GM12878 (cell line): ENCODE results near the gene MAGI1. TPM values are rescaled to one million over a fixed set of nuclear protein-coding genes. Genes with fewer than 3 reads are reported as not detected.

Experiments used
- ATAC-seq: fragments of 200-7000 bp; cut with Tn5 transposase; 3 replicates; pipeline ENCODE4 v1.9.1; 2020; ENCODE audit warnings: mild to moderate bottlenecking, moderate library complexity
- BruUV-seq: library from RNA; stranded (reverse); fragments of 400-500 nt; replicated peaks from 2 replicates; lab custom pipeline; 2021; lab: Mats Ljungman, UMichigan
- CTCF ChIA-PET: fragments of 300-600 bp; sonication (Branson Sonifier 250); formaldehyde crosslinking; extraction: SDS; loops from one replicate; lab custom pipeline; 2021; ENCODE audit warnings: inconsistent platforms; lab: Yijun Ruan, JAX
- POLR2A ChIA-PET: fragments of 350-600 bp; formaldehyde crosslinking; extraction: SDS; loops from one replicate; lab custom pipeline; 2021; ENCODE audit warnings: inconsistent platforms; lab: Charles Lee
- RAD21 ChIA-PET: fragments of 300-600 bp; sonication (Branson Sonifier 250); formaldehyde crosslinking; loops from one replicate; lab custom pipeline; 2023; ENCODE audit warnings: antibody characterized with exemption; ENCODE audit not compliant: unreplicated experiment; lab: Charles Lee
- SMC1A ChIA-PET: fragments of 300-600 bp; sonication (Branson Sonifier 250); formaldehyde crosslinking; loops from one replicate; lab custom pipeline; 2023; ENCODE audit not compliant: unreplicated experiment, uncharacterized antibody; lab: Charles Lee
- DNase-seq: peaks from one replicate; pipeline ENCODE4 v3.0.0-alpha.2; 2011; ENCODE audit warnings: low read depth, low spot score
- FAIRE-seq: peaks from 3 replicates; lab custom pipeline; 2011; peaks lifted over from hg19 to GRCh38; lab: Jason Lieb, UNC
- H2AFZ ChIP-seq: 2 replicates; pipeline ENCODE4 v1.6.0; 2011; ENCODE audit warnings: low read depth, low read length, control low read depth; ENCODE audit not compliant: control insufficient read depth
- H3K27ac ChIP-seq: 2 replicates; pipeline ENCODE4 v1.5.1; 2011; ENCODE audit warnings: control low read depth; ENCODE audit not compliant: control insufficient read depth, insufficient read depth
- H3K27me3 ChIP-seq, 2 experiments: replicated peaks in 1 of 2; 2 replicates each; pipeline versions ENCODE4 v1.6.0 to v1.6.1; 2011; ENCODE audit warnings: low read length in 1 of 2; ENCODE audit not compliant: control insufficient read depth in 2 of 2, insufficient read depth in 2 of 2
- H3K36me3 ChIP-seq, 2 experiments: 2 replicates each; pipeline ENCODE4 v1.5.1; 2011; ENCODE audit warnings: low read length in 1 of 2; ENCODE audit not compliant: control insufficient read depth in 2 of 2, insufficient read depth in 2 of 2
- H3K4me1 ChIP-seq: 2 replicates; pipeline ENCODE4 v1.6.1; 2011; ENCODE audit warnings: mild to moderate bottlenecking, low read length, moderate library complexity, mixed read lengths; ENCODE audit not compliant: control insufficient read depth, insufficient read depth
- H3K4me2 ChIP-seq: 2 replicates; pipeline ENCODE4 v1.6.0; 2011; ENCODE audit warnings: control low read depth; ENCODE audit not compliant: control insufficient read depth, insufficient read depth
- H3K4me3 ChIP-seq: fragments of 200-600 bp; sonication (generic); 2 replicates; pipeline ENCODE4 v1.5.1; 2016
- H3K79me2 ChIP-seq: 2 replicates; pipeline ENCODE4 v1.6.0; 2011; ENCODE audit warnings: low read length; ENCODE audit not compliant: control insufficient read depth, insufficient read depth
- H3K9ac ChIP-seq: 2 replicates; pipeline ENCODE4 v1.8.0; 2011; ENCODE audit warnings: low read length, control low read depth, mixed read lengths; ENCODE audit not compliant: control insufficient read depth, insufficient read depth
- H3K9me3 ChIP-seq: replicated peaks from 3 replicates; pipeline ENCODE4 v1.5.1; 2011; ENCODE audit warnings: mild to moderate bottlenecking, low read length; ENCODE audit not compliant: control insufficient read depth, insufficient read depth
- H4K20me1 ChIP-seq: 2 replicates; pipeline ENCODE4 v1.6.0; 2011; ENCODE audit not compliant: control insufficient read depth, insufficient read depth
- HSF1 ChIP-seq: fragments of 150-350 bp; IDR thresholded peaks from 2 replicates; pipeline ENCODE4 v1.6.1; 2014; ENCODE audit warnings: mild to moderate bottlenecking, low read depth, low read length
- LARP7 ChIP-seq: fragments of 450-650 bp; IDR thresholded peaks from 2 replicates; pipeline ENCODE4 v1.6.1; 2017; ENCODE audit warnings: mild to moderate bottlenecking
- PKNOX1 ChIP-seq: fragments of 450-650 bp; IDR thresholded peaks from 2 replicates; pipeline ENCODE4 v1.6.1; 2016; ENCODE audit warnings: mild to moderate bottlenecking
- USF2 ChIP-seq: IDR thresholded peaks from 2 replicates; pipeline ENCODE4 v1.6.1; 2011; ENCODE audit warnings: low read depth, low read length, improper control_type of control experiment, borderline replicate concordance
- ZBTB40 ChIP-seq: fragments of 450-650 bp; IDR thresholded peaks from 2 replicates; pipeline ENCODE4 v1.6.1; 2016; ENCODE audit warnings: mild to moderate bottlenecking, moderate library complexity, borderline replicate concordance
- WGBS: methylation state at CpG from one replicate; pipeline ENCODE4 v1.1.6; 2016; ENCODE audit warnings: low lambda C conversion rate; ENCODE audit not compliant: insufficient replicate concordance, insufficient coverage; ENCODE audit errors: missing lambda C conversion rate; 5-methylcytosine and 5-hydroxymethylcytosine counted together
- in situ Hi-C: fragments of 300-500 bp; cut with MboI; formaldehyde crosslinking; loops from 9 replicates; pipeline ENCODE4 v1.14.3; 2018; ENCODE audit warnings: mixed read lengths
- intact Hi-C: fragments of 100-400 bp; cut with micrococcal nuclease; formaldehyde crosslinking; loops from one replicate; pipeline ENCODE4 v1.14.2; 2022; ENCODE audit not compliant: unreplicated experiment
- polyA plus RNA-seq, 11 experiments: library from polyadenylated mRNA; depleted of rRNA in 4 of 11; unstranded in 6 of 11; stranded (reverse) in 5 of 11; fragments of >200 nt; fragmentation: Nextera tagmentation in 4 of 11; fragmentation: Illumina TruSeq in 1 of 11; extraction: Ambion mirVana in 4 of 11; extraction: Trizol in 1 of 11; gene quantifications; 1 replicate in 1 of 11; 2 replicates in 10 of 11; pipeline versions ENCODE4 v1.2.1 to v1.2.3, GENCODE V29; 2011 to 2016; ENCODE audit warnings: inconsistent platforms in 2 of 11, missing spikeins in 2 of 11, low read depth in 1 of 11
- total RNA-seq, 4 experiments: library from RNA; depleted of rRNA in 3 of 4; stranded (reverse); fragments of >200 nt in 3 of 4; fragmentation: Illumina TruSeq in 1 of 4; extraction: Trizol in 1 of 4; gene quantifications; 2 replicates each; pipeline versions ENCODE4 v1.2.1 to v1.2.3, GENCODE V29; 2013 to 2021

The MAGI1 gene
- total and polyA plus RNA-seq, 10 of the 15 experiments (the other 5 are each of a cell fraction or from before 2014, with no cell fraction given): 0.02 to 3.3 (median 0.29) TPM; not detected in 1

GRCh38 chr3:65524584-65524983, 514.1 kb downstream of the MAGI1 start:
- Histone ChIP-seq H3K79me2 (no peaks in the 10 kb centered on the region), H4K20me1 (no peaks in the 10 kb centered on the region), H3K4me1 (no peaks in the 10 kb centered on the region)
- RAD21 ChIA-PET: no interaction called here
- POLR2A ChIA-PET: no interaction called here
- in situ Hi-C loops: no loop called here
- ATAC-seq: no peak
- TF ChIP-seq PKNOX1 (no peak), USF2 (no peak), LARP7 (no peak), ZBTB40 (no peak), HSF1 (no peak)
- TF ChIP-seq, all 136 proteins: peak for 0
- Histone ChIP-seq H3K4me3 (no peak overlapping the region), H3K9ac (no peak overlapping the region), H3K27me3 (no peaks in the 10 kb centered on the region), H3K36me3 (no peaks in the 10 kb centered on the region), H2AFZ (no peak overlapping the region), H3K27ac (no peak overlapping the region), H3K9me3 (no peaks in the 10 kb centered on the region), H3K4me2 (no peak overlapping the region)
- BruUV-seq: no TSS peak
- intact Hi-C loops: no loop called here
- ChIA-PET CTCF (no interaction called here), SMC1A (no interaction called here)
- no peak for DNase-seq
- FAIRE-seq: no peak
- WGBS: 3% methylated on average over 4 of the region's 4 CpGs
